Vagina (tissue), 2 donors: ENCODE measurements around the gene GGA3. TPM values are rescaled to one million over a fixed set of nuclear protein-coding genes. Genes with fewer than 3 reads are reported as not detected.

Experiments used
- DNase-seq, 2 donors: peaks; one replicate each; pipeline ENCODE4 v3.0.0-alpha.2; 2017; ENCODE audit errors: extremely low spot score in 2 of 2
- H3K27ac ChIP-seq: fragments of 200-600 bp; sonication (generic); one replicate; pipeline ENCODE4 v1.5.1; 2019
- H3K27me3 ChIP-seq: fragments of 200-600 bp; sonication (generic); one replicate; pipeline ENCODE4 v1.5.1; 2019
- H3K36me3 ChIP-seq, 2 donors: fragments of 200-600 bp; sonication (generic); one replicate each; pipeline ENCODE4 v1.5.1; 2017 to 2019
- H3K4me1 ChIP-seq: fragments of 200-600 bp; sonication (generic); one replicate; pipeline ENCODE4 v1.5.1; 2019
- H3K4me3 ChIP-seq, 2 donors: fragments of 200-600 bp; sonication (generic); 1 replicate in 1 of 2; 2 replicates in 1 of 2; pipeline ENCODE4 v1.5.1; 2016 to 2019
- H3K9me3 ChIP-seq: fragments of 200-600 bp; sonication (generic); one replicate; pipeline ENCODE4 v1.5.1; 2019
- CTCF ChIP-seq, 3 experiments: fragments of 450-650 bp in 2 of 3; fragments of 200-600 bp in 1 of 3; sonication (generic) in 1 of 3; IDR thresholded peaks; one replicate each; pipeline ENCODE4 v1.5.1; 2017 to 2019; ENCODE audit warnings: antibody characterized with exemption in 3 of 3, mild to moderate bottlenecking in 2 of 3, moderate library complexity in 2 of 3
- POLR2A ChIP-seq, 2 donors: fragments of 450-650 bp; IDR thresholded peaks; one replicate each; pipeline ENCODE4 v1.6.1; 2017; ENCODE audit warnings: antibody characterized with exemption in 2 of 2, mild to moderate bottlenecking in 2 of 2, moderate library complexity in 2 of 2
- POLR2AphosphoS5 ChIP-seq, 2 donors: sonication (generic); formaldehyde crosslinking; IDR thresholded peaks; one replicate each; pipeline ENCODE4 v1.9.0; 2017; ENCODE audit warnings: antibody characterized with exemption in 2 of 2, mild to moderate bottlenecking in 2 of 2, low read depth in 1 of 2; ENCODE audit not compliant: insufficient read depth in 1 of 2
- intact Hi-C: fragments of 100-400 bp; cut with DNase I; formaldehyde crosslinking; loops from one replicate; pipeline ENCODE4 v1.15.1; 2023
- total RNA-seq: library from RNA; depleted of rRNA; stranded (reverse); fragments of >200 nt; gene quantifications from one replicate; pipeline ENCODE4 v1.2.3, GENCODE V29; 2016

The GGA3 gene
- total RNA-seq, 1 donor from 2014 or later: 36.8 TPM

- no peaks in the 10 kb centered on the region for H3K27me3 ChIP-seq
- DNase-seq: no peak
- H3K4me3 ChIP-seq: no peak overlapping the region
- intact Hi-C loops: no loop called here
- H3K36me3 ChIP-seq: no peaks in the 10 kb centered on the region
- no peak for TF ChIP-seq CTCF (IDR thresholded peaks at IDR 0.05)
- TF ChIP-seq POLR2A (IDR thresholded peaks at IDR 0.05): no peak
- no peak for TF ChIP-seq POLR2AphosphoS5 (IDR thresholded peaks at IDR 0.05; ENCODE audit: insufficient read depth in 1 of 2, low read depth in 1 of 2)
- H3K27ac ChIP-seq: no peak overlapping the region
- no peaks in the 10 kb centered on the region for H3K9me3 ChIP-seq
- peaks cover 16% of the 10 kb centered on the region for H3K4me1 ChIP-seq
These were observed 9.2 kb downstream of the GGA3 start for GRCh38 chr17:75252039-75252816.

GRCh38 chr17:75250009-75250471 lies 11.4 kb downstream of the GGA3 start:
- H3K36me3 ChIP-seq: peaks cover 0 to 16% of the 10 kb centered on the region in 2 donors
- H3K9me3 ChIP-seq: no peaks in the 10 kb centered on the region
- H3K4me3 ChIP-seq: peak overlapping the region in 1 of 2 donors; percentile 11
- H3K4me1 ChIP-seq: peaks cover 16% of the 10 kb centered on the region
- TF ChIP-seq CTCF (IDR thresholded peaks at IDR 0.05) (no peak), POLR2AphosphoS5 (IDR thresholded peaks at IDR 0.05; ENCODE audit: insufficient read depth in 1 of 2, low read depth in 1 of 2) (peak in 1 of 2 donors; percentile 11), POLR2A (IDR thresholded peaks at IDR 0.05) (no peak)
- DNase-seq: no peak
- peak overlapping the region; percentile 42 for H3K27ac ChIP-seq
- H3K27me3 ChIP-seq: no peaks in the 10 kb centered on the region
- intact Hi-C loops: no loop called here

- TF ChIP-seq POLR2A (IDR thresholded peaks at IDR 0.05): no peak
- no peak for TF ChIP-seq POLR2AphosphoS5 (IDR thresholded peaks at IDR 0.05; ENCODE audit: insufficient read depth in 1 of 2, low read depth in 1 of 2)
- no peak for TF ChIP-seq CTCF (IDR thresholded peaks at IDR 0.05)
- intact Hi-C loops: no loop called here
- no peak for DNase-seq
- Histone ChIP-seq H3K36me3 (peaks cover 0 to 21% of the 10 kb centered on the region in 2 donors), H3K9me3 (no peaks in the 10 kb centered on the region), H3K27ac (peak overlapping the region; percentile 42), H3K4me1 (peaks cover 13% of the 10 kb centered on the region), H3K4me3 (no peak overlapping the region), H3K27me3 (no peaks in the 10 kb centered on the region)
These were observed 11.8 kb downstream of the GGA3 start for GRCh38 chr17:75249564-75249963.

GRCh38 chr17:75246404-75246803 lies 15.0 kb downstream of the GGA3 start:
- Histone ChIP-seq H3K4me3 (no peak overlapping the region), H3K4me1 (peaks cover 12% of the 10 kb centered on the region), H3K9me3 (no peaks in the 10 kb centered on the region), H3K27me3 (no peaks in the 10 kb centered on the region), H3K27ac (no peak overlapping the region), H3K36me3 (peaks cover 0 to 52% of the 10 kb centered on the region in 2 donors)
- intact Hi-C loops: no loop called here
- DNase-seq: no peak
- TF ChIP-seq POLR2A (IDR thresholded peaks at IDR 0.05): no peak
- TF ChIP-seq CTCF (IDR thresholded peaks at IDR 0.05): no peak
- no peak for TF ChIP-seq POLR2AphosphoS5 (IDR thresholded peaks at IDR 0.05; ENCODE audit: insufficient read depth in 1 of 2, low read depth in 1 of 2)

GRCh38 chr17:75245011-75245410 lies 16.4 kb downstream of the GGA3 start:
- H3K9me3 ChIP-seq: no peaks in the 10 kb centered on the region
- H3K27ac ChIP-seq: no peak overlapping the region
- H3K4me3 ChIP-seq: no peak overlapping the region
- peaks cover 4% of the 10 kb centered on the region for H3K4me1 ChIP-seq
- intact Hi-C loops: no loop called here
- H3K36me3 ChIP-seq: peaks cover 0 to 66% of the 10 kb centered on the region in 2 donors
- TF ChIP-seq POLR2AphosphoS5 (IDR thresholded peaks at IDR 0.05; ENCODE audit: insufficient read depth in 1 of 2, low read depth in 1 of 2) (no peak), POLR2A (IDR thresholded peaks at IDR 0.05) (no peak), CTCF (IDR thresholded peaks at IDR 0.05) (no peak)
- no peaks in the 10 kb centered on the region for H3K27me3 ChIP-seq
- no peak for DNase-seq
